Measurements from ENCODE around the gene LOX.
A peak's percentile ranks its signal among the peaks of the same experiment; 100 is the strongest.

DNA sequence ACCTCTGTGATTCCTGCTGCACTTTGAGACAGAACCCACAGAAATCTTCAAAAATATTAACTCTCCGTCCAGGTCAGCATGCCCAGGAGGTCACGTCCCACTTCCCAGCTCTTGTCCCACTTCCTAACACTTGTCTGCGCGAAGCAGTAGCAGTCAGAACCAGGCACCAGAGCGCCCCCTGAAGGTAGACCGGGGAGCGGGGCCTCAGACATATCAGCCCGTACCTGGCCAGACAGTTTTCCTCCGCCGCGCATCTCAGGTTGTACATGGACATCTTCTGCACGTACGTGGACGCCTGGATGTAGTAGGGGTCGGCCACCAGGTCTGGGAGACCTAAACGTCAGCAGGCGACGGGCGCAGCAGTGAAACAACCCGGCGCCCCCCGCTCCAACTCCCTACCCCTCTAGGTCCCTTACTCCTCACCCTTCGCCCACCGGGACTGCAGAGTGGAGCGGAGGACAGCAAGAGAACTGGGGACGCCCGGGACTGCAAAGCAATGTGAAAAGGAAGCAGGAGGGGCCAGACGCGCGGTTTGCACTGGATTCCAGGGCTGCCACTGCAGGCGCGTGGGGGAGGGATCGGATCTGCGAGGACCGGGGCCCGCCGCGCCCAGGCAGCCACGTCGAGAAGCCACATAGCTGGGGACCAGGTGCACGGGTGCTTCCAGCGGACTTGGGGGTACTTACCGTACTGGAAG, 1.2 kb downstream of the LOX start:
- peak; percentile 37 to 75 (median 56) for TF ChIP-seq CTCF (IDR thresholded peaks at IDR 0.05)
- TF ChIP-seq POLR2A (IDR thresholded peaks at IDR 0.05) = no peak

Measured in thyroid gland (tissue), 4 donors.